Activated CD4-positive, alpha-beta memory T cell treated with anti-CD3 and anti-CD28 coated beads for 36 hours (primary cell): Measurements from ENCODE around the gene NOTCH2. TPM values are rescaled to one million over a fixed set of nuclear protein-coding genes. Genes with fewer than 3 reads are reported as not detected.

Experiments used
- CTCF ChIA-PET: fragments of 350-600 bp; sonication (Branson Sonifier 250); formaldehyde crosslinking; loops from one replicate; lab custom pipeline; 2021; ENCODE audit warnings: antibody characterized with exemption, inconsistent platforms; lab: Charles Lee
- POLR2A ChIA-PET: fragments of 350-600 bp; sonication (Branson Sonifier 250); formaldehyde crosslinking; loops from one replicate; lab custom pipeline; 2021; ENCODE audit warnings: antibody characterized with exemption; lab: Charles Lee
- DNase-seq: peaks from one replicate; pipeline ENCODE4 v3.0.0-alpha.2; 2020
- H3K27ac Mint-ChIP-seq: one replicate; pipeline ENCODE4 v1.8.0; 2021; ENCODE audit warnings: mixed read lengths
- H3K27me3 Mint-ChIP-seq: one replicate; pipeline ENCODE4 v1.8.0; 2021; ENCODE audit warnings: mixed read lengths
- H3K36me3 Mint-ChIP-seq: one replicate; pipeline ENCODE4 v1.8.0; 2021; ENCODE audit warnings: mixed read lengths
- H3K4me1 Mint-ChIP-seq: one replicate; pipeline ENCODE4 v1.8.0; 2021; ENCODE audit warnings: low read depth, mixed read lengths
- H3K4me3 Mint-ChIP-seq: one replicate; pipeline ENCODE4 v1.8.0; 2021; ENCODE audit warnings: mild to moderate bottlenecking, mixed read lengths
- H3K9me3 Mint-ChIP-seq: one replicate; pipeline ENCODE4 v1.8.0; 2021; ENCODE audit warnings: mixed read lengths
- intact Hi-C: fragments of 100-400 bp; cut with micrococcal nuclease; formaldehyde crosslinking; loops from one replicate; pipeline ENCODE4 v1.15.1; 2023
- total RNA-seq, 2 experiments: library from RNA; stranded (reverse); gene quantifications; one replicate each; pipeline ENCODE4 v1.2.3, GENCODE V29; 2021

The NOTCH2 gene
- total RNA-seq, 2 experiments from 2014 or later: 57.2 to 62.4 TPM

DNA sequence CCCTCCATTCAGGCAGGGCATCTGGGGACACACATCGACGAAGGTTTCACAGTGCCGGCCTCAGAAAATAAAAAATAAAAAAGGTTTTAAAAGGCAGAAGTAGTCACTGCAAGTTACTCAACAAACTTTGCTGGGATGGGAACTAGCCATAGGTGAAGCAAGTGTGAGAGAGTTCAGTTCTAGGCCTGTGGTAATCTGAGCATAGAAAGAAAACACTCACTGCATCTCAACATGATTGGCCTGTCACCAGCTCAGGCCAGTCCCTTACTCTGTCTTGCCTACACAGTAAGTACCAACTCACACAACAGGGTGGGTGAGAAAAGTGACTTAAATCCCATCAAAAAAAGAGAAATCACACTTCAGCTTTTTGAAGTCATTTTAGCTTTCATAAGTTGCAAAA is 142.9 kb downstream of the NOTCH2 start:
- H3K27ac Mint-ChIP-seq: no peak overlapping the region
- no peak overlapping the region for H3K4me3 Mint-ChIP-seq
- H3K27me3 Mint-ChIP-seq: no peaks in the 10 kb centered on the region
- DNase-seq: no peak
- peaks cover 46% of the 10 kb centered on the region for H3K36me3 Mint-ChIP-seq
- no peaks in the 10 kb centered on the region for H3K9me3 Mint-ChIP-seq
- no peaks in the 10 kb centered on the region for H3K4me1 Mint-ChIP-seq
- POLR2A ChIA-PET: no interaction called here
- CTCF ChIA-PET: interaction anchor here (1.2 kb wide), 1 partner anchor 17 kb away, joined by 5 read pairs; no protein-coding TSS in a partner anchor
- intact Hi-C loops: no loop called here

DNA sequence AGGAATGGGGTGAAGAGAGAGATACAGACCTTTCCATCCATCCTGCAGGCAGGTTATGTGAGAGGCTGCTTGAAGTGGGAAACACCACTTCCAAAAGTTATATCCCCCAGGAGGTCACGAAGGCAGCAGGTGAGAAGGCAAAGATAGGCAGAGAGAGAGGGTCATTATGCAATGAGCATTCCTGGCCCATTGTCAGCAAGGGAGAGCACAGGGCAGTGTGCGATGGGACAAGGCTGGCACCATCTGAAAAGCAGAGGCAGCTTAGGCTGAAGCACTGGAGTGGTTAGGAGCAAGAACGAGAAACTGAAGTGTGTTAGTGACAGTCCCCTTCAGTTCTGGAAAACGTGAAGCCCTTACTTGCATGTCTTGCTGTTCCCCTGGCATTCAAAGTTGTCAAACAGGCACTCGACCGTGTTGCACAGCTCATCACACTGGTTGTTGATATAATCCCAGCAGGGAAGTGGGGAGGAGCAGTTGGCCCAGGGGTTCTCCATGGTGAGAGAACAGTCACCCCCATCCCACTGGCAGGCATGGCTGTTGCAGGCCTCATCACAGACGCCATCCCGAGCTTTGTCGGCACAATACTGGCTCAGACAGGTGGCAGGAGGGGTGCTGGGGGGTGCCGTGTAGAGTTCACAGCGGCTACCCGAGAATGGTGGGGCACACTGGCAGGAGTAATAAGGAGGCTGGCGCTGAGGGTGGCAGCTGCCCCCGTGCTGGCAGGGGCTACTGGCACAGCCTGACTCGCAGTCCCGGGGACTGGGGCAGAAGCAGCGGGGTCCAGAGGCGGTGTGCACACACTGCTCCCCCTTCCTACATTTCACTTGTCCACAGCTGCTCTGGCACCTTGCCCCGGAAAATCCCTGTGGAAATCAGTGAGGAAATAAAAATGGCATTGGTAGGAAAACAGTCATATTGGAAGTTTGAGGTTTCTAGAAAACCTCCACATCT is 144.2 kb downstream of the NOTCH2 start:
- H3K4me1 Mint-ChIP-seq: no peaks in the 10 kb centered on the region
- ChIA-PET POLR2A (no interaction called here), CTCF (no interaction called here)
- H3K36me3 Mint-ChIP-seq: peaks cover 50% of the 10 kb centered on the region
- H3K27me3 Mint-ChIP-seq: no peaks in the 10 kb centered on the region
- intact Hi-C loops: no loop called here
- H3K4me3 Mint-ChIP-seq: no peak overlapping the region
- H3K27ac Mint-ChIP-seq: no peak overlapping the region
- DNase-seq: no peak
- H3K9me3 Mint-ChIP-seq: no peaks in the 10 kb centered on the region

DNA sequence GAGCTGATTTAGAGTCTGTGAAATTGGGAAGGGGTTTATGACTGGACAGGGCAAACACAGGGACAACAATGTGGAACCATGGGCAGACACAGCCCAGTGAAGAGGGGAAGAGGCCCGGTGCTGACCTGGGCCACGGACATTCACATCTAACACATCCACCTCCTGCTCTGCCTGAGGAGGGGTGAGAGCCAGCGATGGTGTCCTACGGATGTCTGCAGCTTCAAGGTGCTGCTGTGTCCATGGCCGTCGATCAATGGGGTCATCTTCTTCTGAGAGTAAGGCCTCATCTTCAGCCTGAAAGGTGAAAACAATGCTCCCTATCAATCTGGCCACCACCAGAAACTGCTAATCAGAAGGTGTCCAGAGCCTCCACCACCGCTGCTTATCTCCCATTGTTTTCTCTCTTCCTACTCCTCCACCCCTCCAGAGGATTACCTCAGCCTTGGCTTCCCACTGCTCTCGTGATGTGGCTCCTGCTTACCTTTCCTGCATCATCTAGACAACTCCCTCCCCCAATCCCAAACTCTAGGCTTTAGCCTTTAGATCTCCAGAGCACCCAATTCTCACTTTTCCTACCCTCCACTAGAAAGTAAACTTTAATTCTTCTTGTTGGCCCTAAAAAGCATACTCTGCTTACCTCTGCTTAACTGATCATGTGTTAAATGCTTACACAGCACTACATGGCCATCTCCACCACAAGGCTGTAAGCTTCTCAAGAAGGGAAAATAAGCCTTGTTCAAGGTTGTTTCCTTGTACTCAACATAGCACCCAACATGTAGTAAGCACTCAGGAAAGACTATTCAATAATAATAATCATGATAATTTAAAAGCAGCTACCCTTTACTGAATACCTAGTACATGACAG is 149.1 kb downstream of the NOTCH2 start:
- Mint-ChIP-seq H3K4me3 (no peak overlapping the region), H3K27me3 (no peaks in the 10 kb centered on the region), H3K27ac (no peak overlapping the region), H3K9me3 (no peaks in the 10 kb centered on the region), H3K36me3 (peaks cover 61% of the 10 kb centered on the region), H3K4me1 (no peaks in the 10 kb centered on the region)
- DNase-seq: no peak
- POLR2A ChIA-PET: no interaction called here
- CTCF ChIA-PET: no interaction called here
- intact Hi-C loops: no loop called here

DNA sequence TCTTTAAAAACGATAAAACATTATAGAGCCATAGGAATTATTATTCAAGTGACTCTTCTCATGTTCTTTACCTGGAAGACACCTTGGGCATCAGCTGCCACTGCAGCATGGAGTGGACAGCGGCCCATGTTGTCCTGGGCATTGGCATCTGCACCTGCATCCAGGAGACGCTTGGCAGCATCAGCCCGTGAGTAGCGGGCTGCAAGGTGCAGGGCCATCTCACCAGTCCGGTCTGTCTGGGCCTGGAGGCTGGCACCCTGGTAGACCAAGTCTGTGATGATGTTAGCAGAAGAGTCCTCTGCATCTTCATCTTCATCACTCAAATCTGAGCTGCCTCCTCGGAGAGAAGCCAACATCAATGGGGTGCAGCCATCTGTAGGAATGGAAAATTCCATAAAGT is 150.2 kb downstream of the NOTCH2 start:
- Mint-ChIP-seq H3K9me3 (no peaks in the 10 kb centered on the region), H3K27me3 (no peaks in the 10 kb centered on the region), H3K4me3 (no peak overlapping the region), H3K4me1 (no peaks in the 10 kb centered on the region), H3K36me3 (peaks cover 60% of the 10 kb centered on the region), H3K27ac (no peak overlapping the region)
- ChIA-PET POLR2A (no interaction called here), CTCF (no interaction called here)
- intact Hi-C loops: no loop called here
- no peak for DNase-seq

DNA sequence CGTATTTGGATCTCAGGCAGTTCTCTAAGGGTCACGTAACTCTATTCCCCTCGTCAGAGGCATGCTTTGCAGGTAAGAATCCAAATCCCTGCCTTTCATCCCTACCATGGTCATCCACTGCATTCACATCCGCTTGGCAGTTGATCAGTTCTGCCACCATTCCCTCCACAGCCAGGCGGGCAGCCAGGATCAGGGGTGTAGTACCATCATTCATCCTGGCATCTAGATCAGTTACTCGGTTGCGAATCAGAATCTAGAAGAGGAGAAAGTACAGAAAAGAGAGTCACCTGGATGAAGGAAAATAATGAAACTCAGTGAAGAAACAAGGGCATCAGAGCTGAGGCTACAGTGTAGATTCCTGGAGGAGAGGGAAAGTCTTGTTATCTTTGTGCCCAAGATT is 151.2 kb downstream of the NOTCH2 start:
- H3K9me3 Mint-ChIP-seq: no peaks in the 10 kb centered on the region
- CTCF ChIA-PET: no interaction called here
- no peak for DNase-seq

DNA sequence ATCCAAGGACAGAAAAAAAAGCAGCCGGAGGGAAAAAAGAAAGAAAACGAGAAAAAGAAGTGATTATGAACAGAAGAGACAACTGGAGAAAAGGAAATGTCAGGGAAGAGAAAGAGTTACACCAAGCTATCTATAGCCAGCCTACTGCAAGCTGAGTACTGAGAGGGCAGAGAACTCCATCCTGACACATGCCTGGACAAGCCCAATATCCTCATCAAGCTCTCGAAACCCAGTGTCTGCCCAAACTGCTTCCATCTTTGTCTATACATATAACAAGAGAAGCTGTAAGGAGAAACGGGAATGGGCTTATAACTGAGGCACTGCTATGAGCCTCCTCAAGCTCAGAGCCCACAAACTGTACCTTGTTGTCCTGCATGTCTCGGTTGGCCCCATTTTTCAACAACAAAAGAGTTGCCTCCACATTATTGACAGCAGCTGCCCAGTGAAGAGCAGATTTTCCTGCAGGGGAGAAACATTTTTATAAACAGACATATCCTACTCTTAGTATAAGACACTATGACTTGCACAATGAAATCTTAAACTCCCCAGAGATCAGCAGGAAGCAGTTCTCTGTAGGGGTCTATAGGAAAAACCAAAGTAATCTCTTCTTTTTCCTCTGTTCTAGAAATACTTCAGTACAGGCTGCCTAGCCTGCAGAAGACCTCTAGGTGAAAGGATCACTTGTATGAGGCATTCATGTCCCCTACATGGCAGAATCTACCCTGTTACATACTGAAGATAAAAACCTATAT is 152.0 kb downstream of the NOTCH2 start:
- H3K9me3 Mint-ChIP-seq: no peaks in the 10 kb centered on the region
- H3K27ac Mint-ChIP-seq: no peak overlapping the region
- intact Hi-C loops: no loop called here
- H3K4me3 Mint-ChIP-seq: no peak overlapping the region
- ChIA-PET POLR2A (no interaction called here), CTCF (interaction anchor here (1.0 kb wide), 1 partner anchor 31 kb away, joined by 3 read pairs; no protein-coding TSS in a partner anchor)
- DNase-seq: no peak
- H3K4me1 Mint-ChIP-seq: no peaks in the 10 kb centered on the region
- peaks cover 49% of the 10 kb centered on the region for H3K36me3 Mint-ChIP-seq
- no peaks in the 10 kb centered on the region for H3K27me3 Mint-ChIP-seq

More for the DNA sequence above, 151.2 kb downstream of the NOTCH2 start:
- H3K4me3 Mint-ChIP-seq: no peak overlapping the region
- no peaks in the 10 kb centered on the region for H3K4me1 Mint-ChIP-seq
- intact Hi-C loops: no loop called here
- H3K27me3 Mint-ChIP-seq: no peaks in the 10 kb centered on the region
- H3K27ac Mint-ChIP-seq: no peak overlapping the region
- H3K36me3 Mint-ChIP-seq: peaks cover 56% of the 10 kb centered on the region
- POLR2A ChIA-PET: no interaction called here

GRCh38 chr1:119915517-119915916 is 153.9 kb downstream of the NOTCH2 start:
- ChIA-PET CTCF (no interaction called here), POLR2A (no interaction called here)
- intact Hi-C loops: no loop called here
- Mint-ChIP-seq H3K4me1 (no peaks in the 10 kb centered on the region), H3K36me3 (peaks cover 40% of the 10 kb centered on the region), H3K9me3 (no peaks in the 10 kb centered on the region), H3K27ac (no peak overlapping the region), H3K4me3 (no peak overlapping the region), H3K27me3 (no peaks in the 10 kb centered on the region)
- DNase-seq: no peak

DNA sequence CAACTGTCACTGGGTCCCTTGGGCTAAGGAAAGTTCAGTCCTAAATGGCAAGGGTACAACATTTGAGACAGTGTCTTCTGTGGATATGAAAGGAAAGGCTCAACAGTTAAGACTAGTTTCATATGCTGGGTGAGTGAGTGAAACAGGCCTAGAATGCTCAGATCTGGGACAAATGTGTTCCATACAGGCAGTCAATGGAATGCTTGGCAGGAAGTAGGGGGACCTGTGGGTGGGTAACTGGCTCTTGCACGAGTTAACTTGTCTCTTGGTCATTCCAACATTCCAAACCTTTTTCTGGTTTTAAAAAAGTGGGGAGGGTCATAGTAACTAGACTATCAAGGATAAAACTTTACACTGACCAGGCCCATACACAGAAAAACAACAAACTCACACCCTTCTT is 155.4 kb downstream of the NOTCH2 start:
- H3K4me1 Mint-ChIP-seq: no peaks in the 10 kb centered on the region
- DNase-seq: no peak
- no peaks in the 10 kb centered on the region for H3K27me3 Mint-ChIP-seq
- H3K9me3 Mint-ChIP-seq: no peaks in the 10 kb centered on the region
- peaks cover 33% of the 10 kb centered on the region for H3K36me3 Mint-ChIP-seq
- H3K4me3 Mint-ChIP-seq: no peak overlapping the region
- CTCF ChIA-PET: no interaction called here
- no peak overlapping the region for H3K27ac Mint-ChIP-seq
- POLR2A ChIA-PET: no interaction called here
- intact Hi-C loops: no loop called here

DNA sequence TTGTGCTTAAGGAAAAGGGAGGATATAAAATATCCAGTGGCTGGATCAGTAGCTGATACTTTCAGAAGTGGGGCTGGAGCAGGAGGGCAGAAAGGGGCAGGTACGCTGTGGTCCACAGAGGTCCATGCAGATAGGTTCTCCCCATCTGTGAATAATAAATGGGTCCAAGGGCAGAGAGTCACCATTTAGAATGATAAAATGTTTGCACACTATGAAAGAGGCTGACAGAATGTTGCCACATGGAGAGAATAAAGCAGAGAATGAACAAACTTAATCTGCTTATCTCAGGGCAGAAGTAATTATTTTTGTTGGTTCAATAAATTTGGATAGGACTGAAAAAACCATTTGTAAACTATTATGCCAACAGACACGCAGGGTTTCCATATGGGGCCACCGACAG is 156.5 kb downstream of the NOTCH2 start:
- no peaks in the 10 kb centered on the region for H3K4me1 Mint-ChIP-seq
- CTCF ChIA-PET: no interaction called here
- intact Hi-C loops: no loop called here
- no peaks in the 10 kb centered on the region for H3K9me3 Mint-ChIP-seq
- H3K27me3 Mint-ChIP-seq: no peaks in the 10 kb centered on the region
- no peak overlapping the region for H3K4me3 Mint-ChIP-seq
- no peak overlapping the region for H3K27ac Mint-ChIP-seq
- POLR2A ChIA-PET: no interaction called here
- H3K36me3 Mint-ChIP-seq: peaks cover 23% of the 10 kb centered on the region
- no peak for DNase-seq

- H3K27ac Mint-ChIP-seq: no peak overlapping the region
- H3K27me3 Mint-ChIP-seq: no peaks in the 10 kb centered on the region
- ChIA-PET POLR2A (no interaction called here), CTCF (no interaction called here)
- peaks cover under 1% of the 10 kb centered on the region for H3K9me3 Mint-ChIP-seq
- no peak for DNase-seq
- H3K4me1 Mint-ChIP-seq: no peaks in the 10 kb centered on the region
- intact Hi-C loops: no loop called here
- peaks cover 23% of the 10 kb centered on the region for H3K36me3 Mint-ChIP-seq
- no peak overlapping the region for H3K4me3 Mint-ChIP-seq
Observed at GRCh38 chr1:119911775-119912174, 157.7 kb downstream of the NOTCH2 start.

DNA sequence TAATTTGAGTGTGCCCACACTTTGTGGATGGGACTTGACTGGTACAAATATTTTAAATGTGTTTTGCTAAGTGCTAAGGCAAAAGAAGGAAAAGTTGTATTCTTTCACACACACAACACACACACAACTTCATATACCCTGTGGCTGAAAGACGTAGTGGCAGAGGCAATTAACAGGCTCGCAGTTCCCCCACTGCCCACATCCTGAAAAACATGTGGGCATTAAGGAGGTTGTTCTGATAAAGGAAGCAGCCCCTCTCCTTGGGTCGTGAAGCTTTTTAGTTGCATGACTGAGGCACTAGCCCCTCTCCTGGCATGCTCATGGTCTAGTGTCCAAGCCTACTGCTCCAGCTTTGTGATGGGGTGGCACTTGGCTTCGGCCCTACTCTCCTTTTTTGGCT is 158.8 kb downstream of the NOTCH2 start:
- no peak for DNase-seq
- ChIA-PET CTCF (no interaction called here), POLR2A (no interaction called here)
- Mint-ChIP-seq H3K36me3 (peaks cover 12% of the 10 kb centered on the region), H3K4me1 (no peaks in the 10 kb centered on the region), H3K4me3 (no peak overlapping the region), H3K27me3 (peaks cover 2% of the 10 kb centered on the region), H3K27ac (no peak overlapping the region), H3K9me3 (peaks cover 9% of the 10 kb centered on the region)
- intact Hi-C loops: no loop called here
